DMS53 (cell line): Measurements from ENCODE around the gene TBX1.

ENCODE experiments used
- DNase-seq: peaks from one replicate; lab custom pipeline; 2025; lab: John Stamatoyannopoulos, UW

Gene TBX1

GRCh38 chr22:19760058-19760950, at the start of gene TBX1:
Gene TBX1 (plus strand): TSS chr22:19760778. CDS start chr22:19760844, 66 bp downstream.
- DNase-seq = no peak

- DNase-seq = no peak
These were observed 47.3 kb upstream of the TBX1 start for GRCh38 chr22:19713245-19713644.

GRCh38 chr22:19713650-19714311, 46.8 kb upstream of the TBX1 start:
- DNase-seq = peak; percentile 39

- peak; percentile 38 for DNase-seq
These were observed 46.0 kb upstream of the TBX1 start, which contains the start of gene SEPTIN5 for GRCh38 chr22:19714312-19715187. Gene SEPTIN5 (plus strand): TSS chr22:19714503. CDS start chr22:19714589, 86 bp downstream.

- DNase-seq = no peak
These were observed 45.2 kb upstream of the TBX1 start for GRCh38 chr22:19715188-19715930.

GRCh38 chr22:19716041-19716828, 44.3 kb upstream of the TBX1 start:
- no peak for DNase-seq

- no peak for DNase-seq
These were observed 43.8 kb upstream of the TBX1 start for GRCh38 chr22:19716829-19717105.

- no peak for DNase-seq
These were observed 43.4 kb upstream of the TBX1 start for GRCh38 chr22:19717181-19717580.

GRCh38 chr22:19717691-19718455, 42.7 kb upstream of the TBX1 start:
- DNase-seq = peak; percentile 59

- no peak for DNase-seq
These were observed 42.0 kb upstream of the TBX1 start for GRCh38 chr22:19718456-19719049.

GRCh38 chr22:19719050-19719482, 41.5 kb upstream of the TBX1 start:
- no peak for DNase-seq

GRCh38 chr22:19719488-19720021, 41.0 kb upstream of the TBX1 start:
- DNase-seq = no peak

GRCh38 chr22:19720150-19720827, 40.3 kb upstream of the TBX1 start:
- DNase-seq = no peak

GRCh38 chr22:19720999-19721329, 39.6 kb upstream of the TBX1 start:
- no peak for DNase-seq

GRCh38 chr22:19721330-19722177, 39.0 kb upstream of the TBX1 start:
- DNase-seq = no peak

GRCh38 chr22:19722178-19722981, 38.2 kb upstream of the TBX1 start:
- DNase-seq = no peak

- no peak for DNase-seq
These were observed 37.7 kb upstream of the TBX1 start for GRCh38 chr22:19722982-19723231.
